GM06990 (cell line): ENCODE results near the gene GFM1.

ENCODE experiments used
- DNase-seq: peaks from one replicate; pipeline ENCODE4 v3.0.0-alpha.2; 2011; ENCODE audit not compliant: insufficient read length; ENCODE audit errors: extremely low read depth
- H3K27me3 ChIP-seq: replicated peaks from 2 replicates; pipeline ENCODE4 v1.6.0; 2011; ENCODE audit warnings: low read length; ENCODE audit not compliant: control insufficient read depth, insufficient read depth
- H3K36me3 ChIP-seq: 2 replicates; pipeline ENCODE4 v1.5.1; 2011; ENCODE audit warnings: low read length; ENCODE audit not compliant: control insufficient read depth, insufficient read depth
- H3K4me3 ChIP-seq: replicated peaks from 2 replicates; pipeline ENCODE4 v1.5.1; 2011; ENCODE audit warnings: low read depth, mild to moderate bottlenecking, control low read depth, low read length
- CTCF ChIP-seq: IDR thresholded peaks from 2 replicates; pipeline ENCODE4 v1.5.1; 2011; ENCODE audit warnings: low read length, control low read depth, mild to moderate bottlenecking, inconsistent platforms; ENCODE audit not compliant: insufficient read depth, poor library complexity, severe bottlenecking

The GFM1 gene

DNA sequence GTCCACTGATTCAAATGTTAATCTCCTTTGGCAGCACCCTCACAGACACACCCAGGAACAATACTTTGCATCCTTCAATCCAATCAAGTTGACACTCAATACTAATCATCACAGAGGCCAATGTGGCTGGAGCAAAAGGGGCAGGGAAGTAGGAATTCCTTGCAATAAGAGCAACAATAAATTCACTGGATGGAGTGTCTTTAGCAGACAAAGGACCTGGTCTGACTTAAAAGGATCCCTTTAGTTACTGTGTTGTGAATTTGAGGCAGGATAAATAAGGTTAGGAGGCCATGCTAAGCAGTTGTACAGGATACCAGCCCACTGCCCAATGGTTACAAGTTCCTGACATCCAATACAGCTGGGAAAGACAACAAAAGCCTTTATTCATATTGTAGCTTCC, 12.3 kb upstream of the GFM1 start:
- H3K36me3 ChIP-seq = no peaks in the 10 kb centered on the region
- no peaks in the 10 kb centered on the region for H3K27me3 ChIP-seq
- H3K4me3 ChIP-seq = no peak overlapping the region
- no peak for TF ChIP-seq CTCF
- DNase-seq = no peak

GRCh38 chr3:158640646-158641045, 3.7 kb upstream of the GFM1 start:
- DNase-seq = no peak

GRCh38 chr3:158642005-158642404, 2.3 kb upstream of the GFM1 start:
- Histone ChIP-seq H3K4me3 (no peak overlapping the region), H3K36me3 (no peaks in the 10 kb centered on the region; the same call in 1 of the 2 replicates), H3K27me3 (no peaks in the 10 kb centered on the region)
- no peak for DNase-seq
- no peak for TF ChIP-seq CTCF

More at GRCh38 chr3:158640646-158641045, 3.7 kb upstream of the GFM1 start:
- Histone ChIP-seq H3K27me3 (no peaks in the 10 kb centered on the region), H3K36me3 (no peaks in the 10 kb centered on the region), H3K4me3 (no peak overlapping the region)
- TF ChIP-seq CTCF = no peak

GRCh38 chr3:158642474-158643210, 1.7 kb upstream of the GFM1 start:
- no peak for TF ChIP-seq CTCF
- no peak for DNase-seq
- Histone ChIP-seq H3K36me3 (no peaks in the 10 kb centered on the region; the same call in 1 of the 2 replicates), H3K4me3 (no peak overlapping the region), H3K27me3 (no peaks in the 10 kb centered on the region)

DNA sequence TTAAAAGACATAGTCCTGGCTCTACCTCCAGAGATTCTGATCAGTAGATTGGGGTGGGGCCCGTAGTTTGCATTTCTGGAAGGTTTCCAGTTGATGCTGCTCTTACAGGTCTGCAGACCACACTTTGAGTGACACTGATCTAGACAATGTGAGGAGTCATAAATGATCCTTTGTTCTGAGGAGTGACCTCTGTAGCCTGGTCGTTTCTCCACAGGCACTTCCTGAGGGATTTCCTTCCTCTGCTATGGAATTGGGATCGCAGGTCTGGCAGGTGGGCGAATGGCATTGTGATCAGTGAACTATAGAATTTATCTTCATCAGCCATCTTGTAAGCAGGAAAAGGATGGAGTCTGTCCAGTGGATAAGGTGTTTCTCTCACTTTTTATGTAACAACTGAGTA, 5.5 kb downstream of the GFM1 start:
- no peak for DNase-seq
- no peaks in the 10 kb centered on the region for H3K27me3 ChIP-seq
- no peak for TF ChIP-seq CTCF
- H3K36me3 ChIP-seq = no peaks in the 10 kb centered on the region; the same call in 1 of the 2 replicates
- no peak overlapping the region for H3K4me3 ChIP-seq
